Neural crest cell (in vitro differentiated cells): ENCODE results near the gene LPAR3. TPM values are rescaled to one million over a fixed set of nuclear protein-coding genes. Genes with fewer than 3 reads are reported as not detected.

Experiments
- DNase-seq: peaks from one replicate; pipeline ENCODE4 v3.0.0; 2021; ENCODE audit warnings: low read depth, mixed read lengths, low spot score
- H3K27ac Mint-ChIP-seq: one replicate; pipeline ENCODE4 v1.8.0; 2021; ENCODE audit warnings: mild to moderate bottlenecking, mixed read lengths; ENCODE audit not compliant: unreplicated experiment
- H3K27me3 Mint-ChIP-seq: 2 replicates; pipeline ENCODE4 v1.8.0; 2021; ENCODE audit warnings: low read depth, mild to moderate bottlenecking, mixed read lengths
- H3K36me3 Mint-ChIP-seq: 2 replicates; pipeline ENCODE4 v1.8.0; 2021; ENCODE audit warnings: low read depth, mild to moderate bottlenecking, mixed read lengths
- H3K4me1 Mint-ChIP-seq: 2 replicates; pipeline ENCODE4 v1.8.0; 2021; ENCODE audit warnings: mixed read lengths
- H3K4me3 Mint-ChIP-seq: one replicate; pipeline ENCODE4 v1.8.0; 2021; ENCODE audit warnings: mild to moderate bottlenecking, mixed read lengths
- H3K9me3 Mint-ChIP-seq: 2 replicates; pipeline ENCODE4 v1.8.0; 2021; ENCODE audit warnings: mixed read lengths
- CTCF ChIP-seq: fragments of 200-600 bp; sonication (generic); conservative IDR thresholded peaks from 2 replicates; pipeline ENCODE4 v1.5.0; 2021; ENCODE audit warnings: antibody characterized with exemption, mild to moderate bottlenecking
- total RNA-seq: library from RNA; stranded (reverse); gene quantifications from 2 replicates; pipeline ENCODE4 v1.2.1, GENCODE V29; 2021

Gene LPAR3
- total RNA-seq, 1 donor from 2014 or later, result 1.3 TPM

- Mint-ChIP-seq H3K27me3 (no peaks in the 10 kb centered on the region), H3K4me3 (no peak overlapping the region), H3K9me3 (no peaks in the 10 kb centered on the region), H3K36me3 (no peaks in the 10 kb centered on the region), H3K27ac (no peak overlapping the region), H3K4me1 (no peaks in the 10 kb centered on the region)
- DNase-seq, result peak; percentile 59
- TF ChIP-seq CTCF, result peak; percentile 70
These were observed 110.8 kb downstream of the LPAR3 start for GRCh38 chr1:84781946-84782771.

GRCh38 chr1:84780000-84780716, 112.8 kb downstream of the LPAR3 start:
- Mint-ChIP-seq H3K36me3 (no peaks in the 10 kb centered on the region), H3K27me3 (no peaks in the 10 kb centered on the region), H3K4me1 (no peaks in the 10 kb centered on the region), H3K9me3 (no peaks in the 10 kb centered on the region), H3K27ac (peak overlapping the region; percentile 83), H3K4me3 (no peak overlapping the region)
- DNase-seq, result no peak
- no peak for TF ChIP-seq CTCF

- Mint-ChIP-seq H3K36me3 (no peaks in the 10 kb centered on the region), H3K9me3 (no peaks in the 10 kb centered on the region), H3K4me1 (peaks cover 3% of the 10 kb centered on the region), H3K4me3 (no peak overlapping the region), H3K27me3 (no peaks in the 10 kb centered on the region), H3K27ac (no peak overlapping the region)
- TF ChIP-seq CTCF, result no peak
- DNase-seq, result no peak
These were observed 116.4 kb downstream of the LPAR3 start for GRCh38 chr1:84776639-84777038.

- H3K4me1 Mint-ChIP-seq, result peaks cover 3% of the 10 kb centered on the region
- H3K4me3 Mint-ChIP-seq, result no peak overlapping the region
- H3K27ac Mint-ChIP-seq, result no peak overlapping the region
- TF ChIP-seq CTCF, result no peak
- no peaks in the 10 kb centered on the region for H3K9me3 Mint-ChIP-seq
- DNase-seq, result no peak
- no peaks in the 10 kb centered on the region for H3K27me3 Mint-ChIP-seq
- no peaks in the 10 kb centered on the region for H3K36me3 Mint-ChIP-seq
These were observed 117.5 kb downstream of the LPAR3 start for GRCh38 chr1:84775535-84775920.

GRCh38 chr1:84774669-84775534, 118.1 kb downstream of the LPAR3 start:
- H3K27ac Mint-ChIP-seq, result no peak overlapping the region
- H3K9me3 Mint-ChIP-seq, result no peaks in the 10 kb centered on the region
- peaks cover 3% of the 10 kb centered on the region for H3K4me1 Mint-ChIP-seq
- TF ChIP-seq CTCF, result no peak
- DNase-seq, result no peak
- H3K4me3 Mint-ChIP-seq, result no peak overlapping the region
- H3K36me3 Mint-ChIP-seq, result no peaks in the 10 kb centered on the region
- H3K27me3 Mint-ChIP-seq, result no peaks in the 10 kb centered on the region
